NAMALWA (cell line): ENCODE results near the gene BLVRB.
"Not testable (repeated sequence)": the region's sequence is repeated elsewhere in the genome, so short reads cannot be mapped to it uniquely, and the experiment has no call there.

ENCODE experiments used
- DNase-seq: peaks from one replicate; pipeline ENCODE4 v3.0.0-alpha.2; 2015; ENCODE audit warnings: low spot score

Gene BLVRB

GRCh38 chr19:40465557-40466218 is at the start of gene BLVRB:
TSS of gene BLVRB (minus strand) at chr19:40465745. CDS start at chr19:40465688, 57 bp downstream.
- DNase-seq, result peak; percentile 100

- DNase-seq, result no peak
Measured at GRCh38 chr19:40513741-40514315, 48.3 kb upstream of the BLVRB start.

GRCh38 chr19:40513345-40513678 is 47.8 kb upstream of the BLVRB start:
- no peak for DNase-seq

- DNase-seq, result no peak
Measured at GRCh38 chr19:40512473-40513344, 47.2 kb upstream of the BLVRB start.

- DNase-seq, result no peak
Measured at GRCh38 chr19:40512110-40512472, 46.5 kb upstream of the BLVRB start.

- DNase-seq, result no peak
Measured at GRCh38 chr19:40511487-40511886, 45.9 kb upstream of the BLVRB start.

GRCh38 chr19:40510526-40511115 is 45.1 kb upstream of the BLVRB start:
- DNase-seq, result no peak

GRCh38 chr19:40508739-40509260 is 43.3 kb upstream of the BLVRB start:
- DNase-seq, result no peak

GRCh38 chr19:40507892-40508291 is 42.3 kb upstream of the BLVRB start:
- DNase-seq, result no peak

GRCh38 chr19:40506099-40506498 is 40.6 kb upstream of the BLVRB start:
- DNase-seq, result no peak

- DNase-seq, result peak; percentile 22
Measured at GRCh38 chr19:40503320-40503695, 37.8 kb upstream of the BLVRB start.

GRCh38 chr19:40502647-40503319 is 37.2 kb upstream of the BLVRB start:
- DNase-seq, result peak; percentile 21

- DNase-seq, result no peak
Measured at GRCh38 chr19:40502081-40502480, 36.5 kb upstream of the BLVRB start.

GRCh38 chr19:40501599-40501998 is 36.1 kb upstream of the BLVRB start:
- no peak for DNase-seq

GRCh38 chr19:40500678-40501530 is 35.4 kb upstream of the BLVRB start:
- DNase-seq, result not testable (repeated sequence)

GRCh38 chr19:40499320-40499719 is 33.8 kb upstream of the BLVRB start:
- DNase-seq, result no peak

- DNase-seq, result no peak
Measured at GRCh38 chr19:40497214-40497613, 31.7 kb upstream of the BLVRB start.

- DNase-seq, result no peak
Measured at GRCh38 chr19:40494191-40494838, 28.8 kb upstream of the BLVRB start.

- DNase-seq, result no peak
Measured at GRCh38 chr19:40493778-40494177, 28.2 kb upstream of the BLVRB start.

- no peak for DNase-seq
Measured at GRCh38 chr19:40492274-40492673, 26.7 kb upstream of the BLVRB start.

GRCh38 chr19:40489882-40490230 is 24.3 kb upstream of the BLVRB start:
- DNase-seq, result no peak
